Activated CD8-positive, alpha-beta memory T cell treated with anti-CD3 and anti-CD28 coated beads, Interleukin-2, amount 50 U/mL, for 1 hour (primary cell): Measurements from ENCODE around the gene OR14A16.

Experiments used
- DNase-seq: peaks from one replicate; pipeline ENCODE4 v3.0.0-alpha.2; 2020; ENCODE audit errors: extremely low read depth

The OR14A16 gene

GRCh38 chr1:247824023-247824422, at the start of gene OR14A16:
OR14A16 (minus strand) TSS chr1:247824119; CDS start chr1:247815729, 8,390 bp downstream.
- DNase-seq, result no peak

- no peak for DNase-seq
Measured at GRCh38 chr1:247865416-247865815, 41.5 kb upstream of the OR14A16 start.

GRCh38 chr1:247864644-247865043, 40.7 kb upstream of the OR14A16 start:
- no peak for DNase-seq

GRCh38 chr1:247862756-247863155, 38.8 kb upstream of the OR14A16 start:
- no peak for DNase-seq

GRCh38 chr1:247857985-247858619, 34.2 kb upstream of the OR14A16 start:
- no peak for DNase-seq

- DNase-seq, result no peak
Measured at GRCh38 chr1:247857069-247857984, 33.4 kb upstream of the OR14A16 start, which contains the start of gene TRIM58. TRIM58 (plus strand) TSS chr1:247857187; CDS start chr1:247857247, 60 bp downstream.

GRCh38 chr1:247855911-247856310, 32.0 kb upstream of the OR14A16 start:
- DNase-seq, result no peak

GRCh38 chr1:247854899-247855545, 31.1 kb upstream of the OR14A16 start:
- no peak for DNase-seq

GRCh38 chr1:247849616-247850015, 25.7 kb upstream of the OR14A16 start:
- no peak for DNase-seq

- no peak for DNase-seq
Measured at GRCh38 chr1:247848346-247848745, 24.4 kb upstream of the OR14A16 start.

GRCh38 chr1:247845693-247846017, 21.7 kb upstream of the OR14A16 start:
- no peak for DNase-seq

- DNase-seq, result no peak
Measured at GRCh38 chr1:247845011-247845692, 21.2 kb upstream of the OR14A16 start.

GRCh38 chr1:247843411-247843810, 19.5 kb upstream of the OR14A16 start:
- no peak for DNase-seq

GRCh38 chr1:247841796-247842195, 17.9 kb upstream of the OR14A16 start, which contains the start of gene OR11L1:
OR11L1 (minus strand) TSS chr1:247841896; CDS start chr1:247841896, 0 bp downstream.
- no peak for DNase-seq

- no peak for DNase-seq
Measured at GRCh38 chr1:247840818-247841217, 16.9 kb upstream of the OR14A16 start.

- no peak for DNase-seq
Measured at GRCh38 chr1:247833601-247834000, 9.7 kb upstream of the OR14A16 start.

GRCh38 chr1:247829656-247830055, 5.7 kb upstream of the OR14A16 start:
- no peak for DNase-seq

GRCh38 chr1:247825362-247825761, 1.4 kb upstream of the OR14A16 start:
- DNase-seq, result no peak

- no peak for DNase-seq
Measured at GRCh38 chr1:247822060-247822459, 1.9 kb downstream of the OR14A16 start.

- DNase-seq, result no peak
Measured at GRCh38 chr1:247812637-247813036, 11.3 kb downstream of the OR14A16 start.

GRCh38 chr1:247797518-247797917, 26.4 kb downstream of the OR14A16 start:
- no peak for DNase-seq

GRCh38 chr1:247769603-247770002, 54.3 kb downstream of the OR14A16 start:
- no peak for DNase-seq
